B cell (primary cell): Measurements from ENCODE around the gene RNF187. TPM values are rescaled to one million over a fixed set of nuclear protein-coding genes. Genes with fewer than 3 reads are reported as not detected.

Source experiments
- ATAC-seq: fragments of 200-7000 bp; cut with Tn5 transposase; one replicate; pipeline ENCODE4 v1.10.0; 2021; ENCODE audit warnings: low read depth, mild to moderate bottlenecking, moderate number of reproducible peaks, moderate library complexity
- CTCF ChIA-PET: fragments of 350-600 bp; sonication (Branson Sonifier 250); formaldehyde crosslinking; loops from one replicate; lab custom pipeline; 2021; ENCODE audit warnings: antibody characterized with exemption, inconsistent platforms; lab: Charles Lee
- POLR2A ChIA-PET: fragments of 350-600 bp; sonication (Branson Sonifier 250); formaldehyde crosslinking; loops from one replicate; lab custom pipeline; 2021; ENCODE audit warnings: antibody characterized with exemption; lab: Charles Lee
- DNase-seq: peaks from one replicate; pipeline ENCODE4 v3.0.0; 2013
- H2AFZ ChIP-seq: 2 replicates; pipeline ENCODE4 v1.6.1; 2012; ENCODE audit warnings: mild to moderate bottlenecking, low read depth, low read length; ENCODE audit not compliant: insufficient read depth, poor library complexity, severe bottlenecking
- H3K27ac ChIP-seq, 2 donors: 1 replicate in 1 of 2; 2 replicates in 1 of 2; pipeline ENCODE4 v1.5.1; 2012 to 2013; ENCODE audit warnings: low read length in 2 of 2, mild to moderate bottlenecking in 2 of 2, moderate library complexity in 1 of 2
- H3K27me3 ChIP-seq, 4 experiments: fragments of 200-600 bp in 1 of 4; sonication (generic) in 1 of 4; replicated peaks in 1 of 4; 1 replicate in 2 of 4; 2 replicates in 2 of 4; pipeline versions ENCODE4 v1.6.1 to v1.7.0; 2013 to 2016; ENCODE audit warnings: low read length in 3 of 4, mild to moderate bottlenecking in 2 of 4, mixed read lengths in 1 of 4, moderate library complexity in 1 of 4; ENCODE audit not compliant: insufficient read depth in 4 of 4, control insufficient read depth in 3 of 4; ENCODE audit errors: control extremely low read depth in 1 of 4
- H3K36me3 ChIP-seq, 2 experiments: replicated peaks in 1 of 2; 1 replicate in 1 of 2; 2 replicates in 1 of 2; pipeline versions ENCODE4 v1.6.1 to v1.7.1; 2013; ENCODE audit warnings: low read length in 1 of 2; ENCODE audit not compliant: insufficient read depth in 2 of 2, control insufficient read depth in 1 of 2; ENCODE audit errors: control extremely low read depth in 1 of 2, extremely low read depth in 1 of 2
- H3K4me1 ChIP-seq, 2 donors: fragments of 200-600 bp in 1 of 2; sonication (generic) in 1 of 2; 1 replicate in 1 of 2; 2 replicates in 1 of 2; pipeline versions ENCODE4 v1.5.1 to v1.6.1; 2013 to 2017; ENCODE audit warnings: low read length in 2 of 2; ENCODE audit not compliant: control insufficient read depth in 2 of 2, insufficient read depth in 2 of 2
- H3K4me2 ChIP-seq: replicated peaks from 2 replicates; pipeline ENCODE3; 2012; ENCODE audit warnings: mild to moderate bottlenecking, low read depth, low read length; ENCODE audit not compliant: poor library complexity, severe bottlenecking
- H3K4me3 ChIP-seq, 5 experiments: fragments of 200-600 bp in 1 of 5; sonication (generic) in 1 of 5; 1 replicate in 3 of 5; 2 replicates in 2 of 5; pipeline versions ENCODE4 v1.5.1 to v1.7.0; 2011 to 2016; ENCODE audit warnings: low read length in 4 of 5, mild to moderate bottlenecking in 4 of 5, low read depth in 2 of 5, control low read depth in 1 of 5, moderate library complexity in 1 of 5; ENCODE audit not compliant: insufficient read depth in 1 of 5; ENCODE audit errors: control extremely low read depth in 1 of 5, extremely low read depth in 1 of 5
- H3K79me2 ChIP-seq: fragments of 200-600 bp; sonication (generic); one replicate; pipeline ENCODE4 v1.6.0; 2016; ENCODE audit warnings: low read length; ENCODE audit not compliant: control insufficient read depth, insufficient read depth
- H3K9ac ChIP-seq: fragments of 200-600 bp; sonication (generic); 2 replicates; pipeline ENCODE4 v1.6.1; 2017; ENCODE audit warnings: mild to moderate bottlenecking, low read length, moderate library complexity
- H3K9me3 ChIP-seq, 3 donors: one replicate each; pipeline versions ENCODE4 v1.6.1 to v1.7.1; 2013; ENCODE audit warnings: low read length in 2 of 3; ENCODE audit not compliant: control insufficient read depth in 2 of 3, insufficient read depth in 1 of 3; ENCODE audit errors: control extremely low read depth in 1 of 3
- H4K20me1 ChIP-seq: 2 replicates; pipeline ENCODE4 v1.6.0; 2012; ENCODE audit warnings: mild to moderate bottlenecking, low read length; ENCODE audit not compliant: insufficient read depth, control insufficient read depth, poor library complexity, severe bottlenecking
- H3K27ac Mint-ChIP-seq: one replicate; pipeline ENCODE4 v1.8.0; 2021; ENCODE audit warnings: mixed read lengths
- H3K27me3 Mint-ChIP-seq: one replicate; pipeline ENCODE4 v1.8.0; 2021; ENCODE audit warnings: mixed read lengths
- H3K4me1 Mint-ChIP-seq: one replicate; pipeline ENCODE4 v1.8.0; 2021; ENCODE audit warnings: mixed read lengths
- H3K4me3 Mint-ChIP-seq: one replicate; pipeline ENCODE4 v1.8.0; 2021; ENCODE audit warnings: mixed read lengths
- H3K9me3 Mint-ChIP-seq: one replicate; pipeline ENCODE4 v1.8.0; 2022; ENCODE audit warnings: mixed read lengths; ENCODE audit not compliant: insufficient read depth
- EZH2 ChIP-seq: IDR thresholded peaks from 2 replicates; pipeline ENCODE4 v1.6.1; 2012; ENCODE audit warnings: borderline replicate concordance, low read depth, mild to moderate bottlenecking, moderate library complexity, low read length; ENCODE audit not compliant: insufficient read depth, poor library complexity, severe bottlenecking
- WGBS: methylation state at CpG from one replicate; pipeline ENCODE4 v1.1.5; 2013; ENCODE audit warnings: missing lambda C conversion rate; ENCODE audit not compliant: insufficient coverage; 5-methylcytosine and 5-hydroxymethylcytosine counted together
- intact Hi-C: fragments of 100-400 bp; cut with micrococcal nuclease; formaldehyde crosslinking; loops from one replicate; pipeline ENCODE4 v1.10.0; 2022
- polyA plus RNA-seq: library from polyadenylated mRNA; depleted of rRNA; stranded (reverse); fragments of >200 nt; gene quantifications from 2 replicates; pipeline ENCODE4 v1.2.3, GENCODE V29; 2012
- total RNA-seq, 2 donors: library from RNA; stranded (reverse); fragments of 120-200 nt in 1 of 2; gene quantifications; 1 replicate in 1 of 2; 2 replicates in 1 of 2; pipeline versions ENCODE4 v1.2.3 to v1.2.4, GENCODE V29; 2013 to 2022
- TF ChIP-seq, protein P1 (sequence below): fragments of 200-600 bp; IDR thresholded peaks from one replicate; pipeline ENCODE4 v1.8.0; 2022; ENCODE audit warnings: antibody characterized with exemption, mild to moderate bottlenecking

RNF187 gene
- total and polyA plus RNA-seq, 2 donors (not counting 1 experiment from before 2014, with no cell fraction given) = 25.5 to 67.3 TPM

DNA sequence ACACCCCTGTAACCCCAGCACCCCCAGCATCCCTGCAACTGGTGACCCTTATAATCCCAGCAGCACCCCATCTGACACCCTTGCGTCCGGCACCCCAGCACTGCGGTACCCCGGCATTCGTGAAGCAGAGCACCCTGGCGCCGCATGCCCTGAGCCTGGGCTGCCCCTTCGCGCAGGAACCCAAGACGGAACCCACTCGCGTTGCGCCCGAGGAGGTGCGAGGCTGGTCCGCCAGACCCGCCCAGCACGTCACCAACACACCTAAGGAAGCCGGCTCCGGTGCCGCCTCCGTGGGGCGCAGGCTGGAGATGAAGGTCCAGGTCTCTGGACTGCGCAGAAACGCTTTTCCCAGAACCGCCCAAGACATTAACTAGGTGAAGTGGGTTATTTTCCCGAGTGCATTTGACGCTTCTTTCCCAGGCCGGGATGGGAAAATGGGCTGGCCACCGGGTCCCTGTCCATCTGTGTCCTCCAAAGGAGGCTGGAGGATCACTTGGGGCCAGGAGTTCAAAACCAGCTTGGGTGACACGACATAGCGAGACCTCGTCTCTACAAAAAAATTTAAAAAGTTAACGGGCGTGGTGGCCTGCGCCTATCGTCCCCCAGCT, 15.9 kb upstream of the RNF187 start:
- WGBS = 59% methylated on average over 37 of the region's 37 CpGs
- H3K9me3 Mint-ChIP-seq = no peaks in the 10 kb centered on the region
- H3K4me3 ChIP-seq = no peak overlapping the region
- ChIA-PET POLR2A (no interaction called here), CTCF (interaction anchor here (1.6 kb wide), 1 partner anchor 29 kb away, joined by 4 read pairs; no protein-coding TSS in a partner anchor)
- intact Hi-C loops = no loop called here
- peaks cover 0 to 55% (median 35%) of the 10 kb centered on the region in 4 experiments for H3K27me3 ChIP-seq
- DNase-seq = no peak
- H3K27me3 Mint-ChIP-seq = peaks cover 62% of the 10 kb centered on the region
- no peak for ATAC-seq
- H2AFZ ChIP-seq = no peak overlapping the region
- TF ChIP-seq, protein P1, sequence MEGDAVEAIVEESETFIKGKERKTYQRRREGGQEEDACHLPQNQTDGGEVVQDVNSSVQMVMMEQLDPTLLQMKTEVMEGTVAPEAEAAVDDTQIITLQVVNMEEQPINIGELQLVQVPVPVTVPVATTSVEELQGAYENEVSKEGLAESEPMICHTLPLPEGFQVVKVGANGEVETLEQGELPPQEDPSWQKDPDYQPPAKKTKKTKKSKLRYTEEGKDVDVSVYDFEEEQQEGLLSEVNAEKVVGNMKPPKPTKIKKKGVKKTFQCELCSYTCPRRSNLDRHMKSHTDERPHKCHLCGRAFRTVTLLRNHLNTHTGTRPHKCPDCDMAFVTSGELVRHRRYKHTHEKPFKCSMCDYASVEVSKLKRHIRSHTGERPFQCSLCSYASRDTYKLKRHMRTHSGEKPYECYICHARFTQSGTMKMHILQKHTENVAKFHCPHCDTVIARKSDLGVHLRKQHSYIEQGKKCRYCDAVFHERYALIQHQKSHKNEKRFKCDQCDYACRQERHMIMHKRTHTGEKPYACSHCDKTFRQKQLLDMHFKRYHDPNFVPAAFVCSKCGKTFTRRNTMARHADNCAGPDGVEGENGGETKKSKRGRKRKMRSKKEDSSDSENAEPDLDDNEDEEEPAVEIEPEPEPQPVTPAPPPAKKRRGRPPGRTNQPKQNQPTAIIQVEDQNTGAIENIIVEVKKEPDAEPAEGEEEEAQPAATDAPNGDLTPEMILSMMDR = no peak
- TF ChIP-seq EZH2 = no peak
- no peak overlapping the region for H3K9ac ChIP-seq
- no peak overlapping the region for H3K4me2 ChIP-seq
- H3K27ac ChIP-seq = no peak overlapping the region
- no peaks in the 10 kb centered on the region for H4K20me1 ChIP-seq
- no peaks in the 10 kb centered on the region for H3K36me3 ChIP-seq
- no peak overlapping the region for H3K4me3 Mint-ChIP-seq
- peaks cover 0 to 3% of the 10 kb centered on the region in 2 donors for H3K4me1 ChIP-seq
- peaks cover 0 to 21% (median 0%) of the 10 kb centered on the region in 3 donors for H3K9me3 ChIP-seq
- H3K4me1 Mint-ChIP-seq = no peaks in the 10 kb centered on the region
- H3K79me2 ChIP-seq = no peaks in the 10 kb centered on the region
- H3K27ac Mint-ChIP-seq = no peak overlapping the region

DNA sequence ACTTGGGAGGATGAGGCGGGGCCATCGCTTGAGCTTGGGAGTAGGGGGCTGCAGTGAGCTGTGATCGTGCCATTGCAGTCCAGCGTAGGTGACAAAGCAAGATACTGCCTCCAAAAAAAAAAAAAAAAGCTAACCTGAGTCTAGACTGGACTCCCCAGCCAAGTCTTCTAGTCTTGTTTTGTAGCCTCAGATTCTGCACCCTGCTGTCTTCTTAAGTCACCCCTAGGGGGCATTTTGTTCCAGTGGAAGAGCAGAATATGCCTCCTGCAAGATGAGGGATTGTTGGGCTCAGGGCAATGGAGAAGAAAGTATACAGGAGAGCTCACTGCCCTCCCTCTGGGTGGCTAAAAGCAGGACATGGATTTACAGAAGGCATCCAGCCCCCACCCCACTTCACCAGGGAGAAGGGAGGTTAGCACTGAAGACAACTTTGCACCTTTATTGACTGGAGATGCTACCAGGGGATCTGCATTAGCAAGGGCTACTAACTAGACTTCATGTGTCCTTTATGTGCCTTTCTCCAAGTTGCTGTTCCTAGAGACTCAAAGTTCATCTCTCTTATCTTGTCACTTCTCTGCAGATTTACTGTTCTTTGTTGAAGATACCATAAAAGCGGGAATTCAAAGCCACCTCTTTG, 15.3 kb upstream of the RNF187 start:
- CTCF ChIA-PET = interaction anchor here (1.2 to 1.6 kb wide), 3 partner anchors 26 to 30 kb away, joined by 3 to 4 read pairs (median 3); no protein-coding TSS in a partner anchor
- intact Hi-C loops = no loop called here
- peak; percentile 21 for ATAC-seq

More for the DNA sequence above, 15.3 kb upstream of the RNF187 start:
- Histone ChIP-seq H3K27ac (no peak overlapping the region), H3K79me2 (no peaks in the 10 kb centered on the region), H3K4me3 (no peak overlapping the region), H3K4me2 (no peak overlapping the region), H3K27me3 (peaks cover 0 to 50% (median 32%) of the 10 kb centered on the region in 4 experiments), H3K36me3 (no peaks in the 10 kb centered on the region), H2AFZ (no peak overlapping the region), H3K9ac (no peak overlapping the region), H3K9me3 (peaks cover 0 to 21% (median 0%) of the 10 kb centered on the region in 3 donors), H3K4me1 (peaks cover 0 to 2% of the 10 kb centered on the region in 2 donors), H4K20me1 (no peaks in the 10 kb centered on the region)
- peaks cover 56% of the 10 kb centered on the region for H3K27me3 Mint-ChIP-seq
- TF ChIP-seq EZH2 = no peak
- TF ChIP-seq, protein P1 = peak; percentile 40
- H3K4me1 Mint-ChIP-seq = no peaks in the 10 kb centered on the region
- peak; percentile 29 for DNase-seq
- no peaks in the 10 kb centered on the region for H3K9me3 Mint-ChIP-seq
- POLR2A ChIA-PET = no interaction called here
- H3K4me3 Mint-ChIP-seq = no peak overlapping the region
- WGBS = 51% methylated on average over 3 of the region's 5 CpGs
- no peak overlapping the region for H3K27ac Mint-ChIP-seq
